ENCODE results near the gene SPAAR.
"Not testable (repeated sequence)": the region's sequence is repeated elsewhere in the genome, so short reads cannot be mapped to it uniquely, and the experiment has no call there.

SPAAR gene

GRCh38 chr9:35909274-35909673, at the start of gene SPAAR:
TSS of gene SPAAR (plus strand) at chr9:35909490. CDS start at chr9:35910464, 974 bp downstream.
- DNase-seq (ENCODE audit: low spot score) = no peak

GRCh38 chr9:35859990-35860339, 49.3 kb upstream of the SPAAR start:
- DNase-seq (ENCODE audit: low spot score) = peak; percentile 1

GRCh38 chr9:35861161-35861897, 48.0 kb upstream of the SPAAR start:
- DNase-seq (ENCODE audit: low spot score) = no peak

GRCh38 chr9:35862328-35862727, 47.0 kb upstream of the SPAAR start:
- no peak for DNase-seq (ENCODE audit: low spot score)

- DNase-seq (ENCODE audit: low spot score) = no peak
Observed at GRCh38 chr9:35863583-35863982, 45.7 kb upstream of the SPAAR start.

DNA sequence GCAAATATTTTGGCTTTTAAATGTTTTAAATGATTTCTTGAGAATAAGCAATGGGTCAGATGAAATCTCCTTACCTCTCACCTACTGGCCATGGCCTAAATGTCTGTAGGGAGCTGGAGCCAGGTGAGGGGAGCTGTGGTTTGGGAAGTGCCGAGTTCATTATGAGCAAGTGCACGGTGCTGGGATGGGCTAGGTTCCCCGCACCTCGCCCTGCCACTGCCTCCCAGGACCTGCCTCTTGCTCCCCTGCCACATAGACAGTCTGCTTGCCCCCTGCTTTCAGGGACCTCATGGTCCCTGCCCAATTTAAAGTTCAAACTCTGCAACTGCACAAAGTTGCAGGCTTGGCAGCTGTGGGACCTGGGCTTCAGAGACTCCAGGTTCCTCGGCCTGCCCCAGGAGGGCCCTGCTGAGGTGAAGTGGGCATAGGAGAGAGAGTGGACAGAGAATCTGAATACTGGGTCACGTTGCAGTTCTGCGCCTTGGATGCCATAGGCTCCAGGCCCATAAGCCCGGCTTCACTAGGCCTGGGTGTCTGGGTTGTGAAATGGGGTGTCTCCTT, 44.5 kb upstream of the SPAAR start:
- no peak for DNase-seq (ENCODE audit: low spot score)

DNA sequence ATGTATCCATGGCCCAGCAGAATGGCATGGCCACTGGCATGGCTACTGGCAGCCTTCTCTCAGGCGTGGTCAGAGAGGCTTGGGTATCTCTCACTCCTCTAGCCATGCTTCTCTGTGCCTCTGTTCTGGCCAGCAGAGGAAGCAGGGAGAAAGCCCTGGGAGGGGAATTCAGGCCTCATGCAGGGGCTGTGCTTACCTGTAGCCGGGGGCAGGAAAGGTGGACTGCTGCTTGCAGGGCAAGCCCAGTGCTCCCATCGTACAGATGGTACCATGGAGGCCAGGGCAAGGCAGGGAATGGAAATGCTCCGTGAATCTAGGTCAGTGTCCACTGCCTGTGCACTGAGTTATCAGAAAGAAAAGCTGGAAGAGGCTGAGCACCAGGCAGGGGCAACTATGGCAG, 41.8 kb upstream of the SPAAR start:
- no peak for DNase-seq (ENCODE audit: low spot score)

- DNase-seq (ENCODE audit: low spot score) = no peak
Observed at GRCh38 chr9:35868933-35869332, 40.4 kb upstream of the SPAAR start.

DNA sequence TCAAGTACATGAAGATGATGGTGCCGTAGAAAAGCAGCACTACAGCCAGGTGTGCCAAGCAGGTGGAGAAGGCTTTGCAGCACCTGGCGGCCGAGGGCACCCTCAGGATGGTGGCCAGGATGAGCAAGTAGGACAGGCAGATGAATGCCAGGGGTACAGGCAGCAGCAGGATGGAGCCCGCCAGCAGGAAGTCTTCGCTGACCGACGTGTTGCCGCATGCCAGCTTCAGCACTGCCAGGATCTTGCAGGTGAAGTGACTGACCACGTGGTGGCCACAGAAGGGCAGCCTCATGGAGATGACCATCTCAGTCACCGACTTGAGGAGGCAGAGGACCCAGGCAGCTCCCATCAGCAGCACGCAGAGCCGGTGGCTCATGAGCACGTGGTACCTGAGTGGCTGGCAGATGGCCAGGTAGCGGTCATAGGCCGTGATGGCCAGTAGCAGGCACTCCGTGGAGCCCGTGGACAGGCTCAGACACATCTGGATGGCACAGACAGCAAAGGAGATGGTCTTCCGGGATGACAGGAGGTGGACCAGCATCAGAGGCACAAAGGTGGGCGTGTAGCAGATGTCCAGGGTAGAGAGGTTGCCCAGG, 39.6 kb upstream of the SPAAR start:
- DNase-seq (ENCODE audit: low spot score) = no peak

- DNase-seq (ENCODE audit: low spot score) = no peak
Observed at GRCh38 chr9:35870351-35870923, 38.9 kb upstream of the SPAAR start, which contains the start of gene OR13J1. TSS of gene OR13J1 (minus strand) at chr9:35870401. CDS start at chr9:35870401, 0 bp downstream.

DNA sequence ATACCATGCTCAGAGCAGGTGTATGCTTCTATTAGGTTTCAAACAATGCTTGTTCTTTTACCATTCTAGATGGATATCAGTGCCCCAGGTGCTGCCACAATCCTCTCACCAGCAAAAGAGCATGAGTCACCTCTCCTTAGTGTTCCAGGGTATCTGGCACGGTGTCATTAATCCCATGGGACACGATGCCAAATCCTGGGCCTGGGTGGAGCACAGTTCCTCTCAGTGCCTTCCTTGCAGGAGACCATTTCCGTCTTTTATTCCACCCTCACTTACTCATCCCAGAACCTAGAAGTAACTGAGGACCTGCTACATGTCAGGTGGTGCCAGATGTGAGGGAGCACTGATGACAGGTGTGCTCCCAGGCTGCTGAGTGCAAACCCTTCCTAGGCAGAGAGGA, 37.7 kb upstream of the SPAAR start:
- no peak for DNase-seq (ENCODE audit: low spot score)

DNA sequence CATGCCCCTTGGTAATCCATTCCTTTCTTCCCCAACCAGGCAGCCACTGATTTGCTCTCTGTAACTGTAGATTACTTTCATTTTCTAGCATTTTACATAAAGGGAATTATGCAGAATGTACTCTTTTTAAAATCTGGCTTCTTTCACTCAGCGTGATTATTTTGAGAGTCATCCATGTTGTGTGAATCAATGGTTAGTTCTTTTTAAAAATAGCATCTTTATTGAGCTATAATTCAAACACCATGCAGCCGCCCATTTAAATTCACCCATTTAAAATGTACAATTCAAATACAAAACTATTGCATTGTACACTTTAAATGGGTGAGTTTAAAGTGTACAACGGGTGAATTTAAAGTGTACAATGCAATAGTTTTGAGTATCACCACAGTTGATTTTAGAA, 36.8 kb upstream of the SPAAR start:
- no peak for DNase-seq (ENCODE audit: low spot score)

- peak; percentile 87 for DNase-seq (ENCODE audit: low spot score)
Observed at GRCh38 chr9:35882263-35882848, 26.9 kb upstream of the SPAAR start.

GRCh38 chr9:35882996-35883395, 26.3 kb upstream of the SPAAR start:
- DNase-seq (ENCODE audit: low spot score) = no peak

DNA sequence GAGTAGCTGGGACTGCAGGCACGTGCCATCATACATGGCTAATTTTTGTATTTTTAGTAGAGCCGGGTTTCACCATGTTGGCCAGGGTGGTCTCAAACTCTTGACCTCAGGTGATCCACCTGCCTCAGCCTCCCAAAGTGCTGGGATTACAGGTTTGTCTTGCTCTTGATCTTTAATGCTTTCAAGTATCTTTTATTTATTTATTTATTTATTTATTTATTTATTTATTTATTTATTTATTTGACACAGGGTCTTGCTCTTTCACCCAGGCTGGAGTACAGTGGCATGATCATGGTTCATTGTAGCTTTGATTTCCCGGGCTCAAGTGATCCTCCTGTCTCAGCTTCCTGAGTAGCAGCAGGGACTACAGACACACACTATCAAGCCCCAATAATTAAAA, 24.4 kb upstream of the SPAAR start:
- DNase-seq (ENCODE audit: low spot score) = not testable (repeated sequence)

DNA sequence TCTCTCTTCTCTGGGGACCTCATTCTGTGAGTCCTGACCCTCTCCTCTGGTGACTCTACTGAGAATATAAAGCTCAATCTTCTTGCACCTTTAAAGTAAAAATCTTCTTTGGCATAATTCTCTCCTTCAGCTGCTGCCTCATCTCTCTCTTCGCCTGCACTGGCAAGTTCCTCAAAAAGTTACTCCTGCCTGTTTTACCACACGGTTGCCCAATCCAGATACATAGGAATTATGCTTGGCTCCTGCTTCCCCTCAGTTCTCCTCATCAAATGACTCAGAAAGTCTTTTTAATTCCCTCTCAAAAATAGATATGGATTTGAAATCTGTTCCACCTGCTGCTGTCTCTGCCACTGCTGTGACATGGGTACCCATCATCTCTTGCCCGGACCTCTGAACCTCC, 17.6 kb upstream of the SPAAR start:
- no peak for DNase-seq (ENCODE audit: low spot score)

DNA sequence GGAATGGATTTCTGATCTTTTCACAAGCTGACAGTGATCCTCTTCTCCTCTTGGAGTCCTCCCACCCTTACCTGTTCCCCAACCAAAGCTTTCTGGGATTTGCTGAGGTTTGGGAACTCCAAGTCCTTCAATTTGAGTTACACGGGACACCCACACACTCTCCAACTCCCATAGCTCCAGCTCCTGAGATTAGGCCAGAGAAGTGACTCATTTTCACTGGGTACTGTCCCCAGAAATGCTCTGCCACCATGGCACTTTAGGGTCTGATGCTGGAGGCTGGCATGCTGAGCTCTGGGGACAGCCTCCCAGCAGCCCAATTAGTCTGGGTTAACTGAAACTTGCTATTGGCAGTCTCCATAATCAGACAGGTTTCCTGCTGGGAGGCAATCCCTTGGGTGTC, 17.2 kb upstream of the SPAAR start:
- no peak for DNase-seq (ENCODE audit: low spot score)

DNA sequence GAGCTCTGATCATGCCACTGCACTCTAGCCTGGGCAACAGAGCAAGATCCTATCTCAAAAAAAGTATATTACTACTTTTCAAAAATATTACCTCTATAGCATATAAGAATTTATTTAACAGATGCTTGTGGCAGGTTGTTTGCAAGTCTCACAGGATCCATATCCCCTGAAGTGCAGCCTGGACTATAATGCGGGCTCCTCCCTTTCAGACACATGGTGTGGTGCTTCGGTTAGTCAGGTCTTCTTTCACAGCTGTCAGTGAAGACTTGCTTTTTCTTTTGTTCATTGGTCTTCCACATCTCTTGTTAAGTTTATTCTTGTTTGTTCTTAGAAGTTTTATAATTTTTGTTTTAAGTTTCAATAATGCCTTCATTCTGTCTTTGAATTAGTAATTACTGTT, 12.7 kb upstream of the SPAAR start:
- DNase-seq (ENCODE audit: low spot score) = no peak

DNA sequence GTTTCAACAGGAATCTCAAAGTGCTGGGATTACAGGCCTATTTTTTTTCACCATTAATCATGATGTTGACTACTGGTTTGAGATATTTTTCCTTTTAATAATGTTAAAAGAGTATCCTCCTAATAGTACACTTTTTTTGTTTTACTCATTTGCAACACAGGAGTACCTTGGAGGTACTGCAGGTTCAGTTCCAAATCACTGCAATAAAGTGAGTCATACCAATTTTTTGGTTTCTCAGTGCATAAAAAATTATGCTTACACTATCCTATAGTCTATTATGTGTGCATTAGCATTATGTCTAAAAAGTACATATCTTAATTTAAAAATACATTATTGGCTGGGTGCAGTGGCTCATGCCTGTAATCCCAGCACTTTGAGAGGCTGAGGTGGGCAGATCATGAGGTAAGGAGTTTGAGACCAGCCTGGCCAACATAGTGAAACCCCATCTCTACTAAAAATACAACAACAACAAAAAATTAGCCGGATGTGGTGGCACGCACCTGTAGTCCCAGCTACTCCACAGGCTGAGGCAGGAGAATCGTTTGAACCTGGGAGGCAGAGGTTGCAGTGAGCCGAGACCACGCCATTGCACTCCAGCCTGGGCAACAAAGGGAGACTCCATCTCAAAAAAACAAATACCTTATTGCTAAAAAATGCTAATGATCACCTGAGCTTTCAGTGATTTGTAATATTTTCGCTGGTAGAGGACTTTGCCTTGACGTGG, 11.8 kb upstream of the SPAAR start:
- not testable (repeated sequence) for DNase-seq (ENCODE audit: low spot score)

GRCh38 chr9:35898337-35898736, 11.0 kb upstream of the SPAAR start:
- DNase-seq (ENCODE audit: low spot score) = no peak

- no peak for DNase-seq (ENCODE audit: low spot score)
Observed at GRCh38 chr9:35899021-35899420, 10.3 kb upstream of the SPAAR start.

DNA sequence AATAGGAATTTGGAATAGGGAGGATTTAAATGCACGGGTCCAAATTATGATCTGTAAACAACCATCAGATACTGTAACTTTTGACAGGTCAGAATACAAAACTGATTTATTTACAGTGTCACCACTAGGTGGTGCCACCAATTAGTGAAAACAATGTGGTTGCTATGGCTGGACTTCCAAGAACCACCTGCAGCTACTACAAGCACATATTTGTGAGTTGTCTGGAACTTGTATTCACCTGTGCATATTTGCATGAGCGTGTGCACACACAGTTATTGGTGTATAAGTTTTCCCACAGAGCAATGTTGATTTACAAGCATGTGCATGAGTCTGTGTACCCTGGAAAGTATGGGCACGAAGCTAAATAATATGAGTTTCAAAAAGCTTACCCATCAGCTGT, 6.2 kb upstream of the SPAAR start:
- DNase-seq (ENCODE audit: low spot score) = peak; percentile 71
